Stomach smooth muscle (tissue), 2 donors: ENCODE results near the gene CPA4.

Experiments used
- H3K27ac ChIP-seq: one replicate; pipeline ENCODE4 v1.7.0; 2013; ENCODE audit warnings: mild to moderate bottlenecking, low read length, inconsistent platforms
- H3K27me3 ChIP-seq, 2 donors: one replicate each; pipeline ENCODE4 v1.7.0; 2013; ENCODE audit warnings: low read length in 2 of 2; ENCODE audit not compliant: insufficient read depth in 2 of 2, control insufficient read depth in 1 of 2
- H3K36me3 ChIP-seq, 2 donors: one replicate each; pipeline ENCODE4 v1.7.0; 2013; ENCODE audit warnings: low read length in 2 of 2; ENCODE audit not compliant: control insufficient read depth in 2 of 2, insufficient read depth in 2 of 2
- H3K4me1 ChIP-seq: one replicate; pipeline ENCODE4 v1.7.0; 2013; ENCODE audit warnings: low read length; ENCODE audit not compliant: control insufficient read depth, insufficient read depth
- H3K4me3 ChIP-seq, 2 donors: one replicate each; pipeline ENCODE4 v1.7.0; 2013; ENCODE audit warnings: low read length in 2 of 2
- H3K9ac ChIP-seq, 2 donors: one replicate each; pipeline ENCODE4 v1.7.0; 2013; ENCODE audit warnings: low read length in 2 of 2, mild to moderate bottlenecking in 1 of 2
- H3K9me3 ChIP-seq, 2 donors: one replicate each; pipeline ENCODE4 v1.7.0; 2013; ENCODE audit warnings: low read length in 2 of 2; ENCODE audit not compliant: control insufficient read depth in 2 of 2
- donor health status: healthy.
- donor health status: Pancreatic carcinoma.

Gene CPA4

GRCh38 chr7:130274983-130275591, 17.9 kb upstream of the CPA4 start:
- Histone ChIP-seq H3K9me3 (no peaks in the 10 kb centered on the region), H3K4me1 (peaks cover 22% of the 10 kb centered on the region), H3K36me3 (no peaks in the 10 kb centered on the region), H3K27me3 (no peaks in the 10 kb centered on the region), H3K4me3 (peak overlapping the region in 1 of 2 donors; percentile 35), H3K9ac (peak overlapping the region in 1 of 2 donors; percentile 13), H3K27ac (no peak overlapping the region)

- H3K9me3 ChIP-seq, result no peaks in the 10 kb centered on the region
- H3K27ac ChIP-seq, result no peak overlapping the region
- H3K27me3 ChIP-seq, result no peaks in the 10 kb centered on the region
- H3K36me3 ChIP-seq, result no peaks in the 10 kb centered on the region
- H3K4me1 ChIP-seq, result peaks cover 22% of the 10 kb centered on the region
- H3K4me3 ChIP-seq, result no peak overlapping the region
- H3K9ac ChIP-seq, result no peak overlapping the region
These were observed 17.1 kb upstream of the CPA4 start for GRCh38 chr7:130275826-130276297.

GRCh38 chr7:130276796-130277762, 15.9 kb upstream of the CPA4 start:
- Histone ChIP-seq H3K36me3 (no peaks in the 10 kb centered on the region), H3K4me1 (peaks cover 22% of the 10 kb centered on the region), H3K9ac (no peak overlapping the region), H3K4me3 (no peak overlapping the region), H3K27me3 (no peaks in the 10 kb centered on the region), H3K27ac (no peak overlapping the region), H3K9me3 (no peaks in the 10 kb centered on the region)

GRCh38 chr7:130277763-130278643, 15.0 kb upstream of the CPA4 start:
- peaks cover 17% of the 10 kb centered on the region for H3K4me1 ChIP-seq
- no peaks in the 10 kb centered on the region for H3K36me3 ChIP-seq
- H3K9ac ChIP-seq, result no peak overlapping the region
- H3K9me3 ChIP-seq, result no peaks in the 10 kb centered on the region
- H3K27ac ChIP-seq, result no peak overlapping the region
- no peaks in the 10 kb centered on the region for H3K27me3 ChIP-seq
- H3K4me3 ChIP-seq, result no peak overlapping the region

GRCh38 chr7:130278860-130279259, 14.1 kb upstream of the CPA4 start:
- no peaks in the 10 kb centered on the region for H3K36me3 ChIP-seq
- H3K27me3 ChIP-seq, result no peaks in the 10 kb centered on the region
- H3K4me3 ChIP-seq, result no peak overlapping the region
- H3K9ac ChIP-seq, result no peak overlapping the region
- no peaks in the 10 kb centered on the region for H3K9me3 ChIP-seq
- peaks cover 11% of the 10 kb centered on the region for H3K4me1 ChIP-seq
- no peak overlapping the region for H3K27ac ChIP-seq

GRCh38 chr7:130279286-130279685, 13.7 kb upstream of the CPA4 start:
- Histone ChIP-seq H3K36me3 (no peaks in the 10 kb centered on the region), H3K27me3 (no peaks in the 10 kb centered on the region), H3K4me1 (peaks cover 9% of the 10 kb centered on the region), H3K27ac (no peak overlapping the region), H3K9ac (no peak overlapping the region), H3K9me3 (no peaks in the 10 kb centered on the region), H3K4me3 (no peak overlapping the region)

GRCh38 chr7:130279906-130280305, 13.1 kb upstream of the CPA4 start:
- H3K9me3 ChIP-seq, result no peaks in the 10 kb centered on the region
- H3K36me3 ChIP-seq, result no peaks in the 10 kb centered on the region
- no peak overlapping the region for H3K9ac ChIP-seq
- no peaks in the 10 kb centered on the region for H3K27me3 ChIP-seq
- H3K27ac ChIP-seq, result no peak overlapping the region
- H3K4me1 ChIP-seq, result peaks cover 7% of the 10 kb centered on the region
- H3K4me3 ChIP-seq, result no peak overlapping the region

- no peak overlapping the region for H3K27ac ChIP-seq
- H3K4me1 ChIP-seq, result peaks cover 3% of the 10 kb centered on the region
- H3K36me3 ChIP-seq, result no peaks in the 10 kb centered on the region
- H3K27me3 ChIP-seq, result no peaks in the 10 kb centered on the region
- no peak overlapping the region for H3K4me3 ChIP-seq
- H3K9ac ChIP-seq, result no peak overlapping the region
- no peaks in the 10 kb centered on the region for H3K9me3 ChIP-seq
These were observed 11.7 kb upstream of the CPA4 start for GRCh38 chr7:130281260-130281659.

- Histone ChIP-seq H3K9ac (no peak overlapping the region), H3K27ac (no peak overlapping the region), H3K4me1 (no peaks in the 10 kb centered on the region)
These were observed 6.1 kb upstream of the CPA4 start for GRCh38 chr7:130286881-130287280.

GRCh38 chr7:130288168-130288567, 4.8 kb upstream of the CPA4 start:
- Histone ChIP-seq H3K4me1 (no peaks in the 10 kb centered on the region), H3K9ac (no peak overlapping the region), H3K27ac (no peak overlapping the region), H3K9me3 (no peaks in the 10 kb centered on the region), H3K36me3 (no peaks in the 10 kb centered on the region), H3K4me3 (no peak overlapping the region), H3K27me3 (no peaks in the 10 kb centered on the region)

More at GRCh38 chr7:130286881-130287280, 6.1 kb upstream of the CPA4 start:
- Histone ChIP-seq H3K36me3 (no peaks in the 10 kb centered on the region), H3K27me3 (no peaks in the 10 kb centered on the region), H3K4me3 (no peak overlapping the region), H3K9me3 (no peaks in the 10 kb centered on the region)
